ENCODE results near the gene MOCS3.

GRCh38 chr20:51003753-51004152 lies 45.1 kb downstream of the MOCS3 start:
- no peak for TF ChIP-seq POLR2A (IDR thresholded peaks at IDR 0.05; ENCODE audit: low read depth, low read length)
- TF ChIP-seq POLR2AphosphoS5 (IDR thresholded peaks at IDR 0.05; ENCODE audit: low read depth, low read length), result no peak
- no peak for TF ChIP-seq TAF1 (IDR thresholded peaks at IDR 0.05; ENCODE audit: borderline replicate concordance, low read depth, low read length)
